KMS-11 (cell line): ENCODE data around the gene CYB5B.

ENCODE experiments used
- H2AFZ ChIP-seq: fragments of 200-600 bp; sonication (generic); 2 replicates; pipeline ENCODE4 v1.6.1; 2016; ENCODE audit warnings: antibody characterized with exemption, mixed run types, low read depth
- H3K27ac ChIP-seq: fragments of 200-600 bp; sonication (generic); 2 replicates; pipeline ENCODE4 v1.6.1; 2016; ENCODE audit warnings: mild to moderate bottlenecking, mixed run types
- H3K27me3 ChIP-seq: fragments of 200-600 bp; sonication (generic); 2 replicates; pipeline ENCODE4 v1.6.1; 2017; ENCODE audit warnings: mild to moderate bottlenecking, low read depth, mixed run types, moderate library complexity; ENCODE audit not compliant: insufficient read depth
- H3K36me3 ChIP-seq: fragments of 200-600 bp; sonication (generic); 2 replicates; pipeline ENCODE4 v1.6.1; 2017; ENCODE audit warnings: mild to moderate bottlenecking, mixed run types; ENCODE audit not compliant: insufficient read depth
- H3K4me1 ChIP-seq: fragments of 200-600 bp; sonication (generic); 2 replicates; pipeline ENCODE4 v1.6.1; 2016; ENCODE audit warnings: mild to moderate bottlenecking, low read depth, mixed run types; ENCODE audit not compliant: poor library complexity, severe bottlenecking
- H3K4me2 ChIP-seq: fragments of 200-600 bp; sonication (generic); 2 replicates; pipeline ENCODE4 v1.7.0; 2016; ENCODE audit warnings: mild to moderate bottlenecking, mixed run types
- H3K4me3 ChIP-seq: fragments of 200-600 bp; sonication (generic); IDR thresholded peaks from 2 replicates; pipeline ENCODE4 v1.6.1; 2017; ENCODE audit warnings: low read depth, low read length, mixed read lengths; ENCODE audit not compliant: insufficient read depth
- H3K79me2 ChIP-seq: fragments of 200-600 bp; sonication (generic); 2 replicates; pipeline ENCODE4 v1.6.1; 2016; ENCODE audit warnings: low read depth, mixed run types; ENCODE audit not compliant: insufficient read depth
- H3K9ac ChIP-seq: fragments of 200-600 bp; sonication (generic); 2 replicates; pipeline ENCODE4 v1.6.1; 2016; ENCODE audit warnings: mild to moderate bottlenecking, mixed run types
- H4K20me1 ChIP-seq: fragments of 200-600 bp; sonication (generic); 2 replicates; pipeline ENCODE4 v1.6.1; 2016; ENCODE audit warnings: mild to moderate bottlenecking, mixed run types; ENCODE audit not compliant: insufficient read depth
- CTCF ChIP-seq: fragments of 200-600 bp; sonication (generic); conservative IDR thresholded peaks from 2 replicates; pipeline ENCODE4 v1.6.1; 2017; ENCODE audit warnings: low read depth, mild to moderate bottlenecking, antibody characterized with exemption, low read length, moderate library complexity, mixed read lengths

CYB5B gene

GRCh38 chr16:69463876-69464275 is 39.5 kb downstream of the CYB5B start:
- Histone ChIP-seq H3K27ac (no peak overlapping the region), H3K79me2 (no peaks in the 10 kb centered on the region), H4K20me1 (no peaks in the 10 kb centered on the region), H3K4me1 (peaks cover 25% of the 10 kb centered on the region), H3K4me2 (no peak overlapping the region), H3K9ac (no peak overlapping the region), H3K4me3 (no peak overlapping the region), H3K27me3 (no peaks in the 10 kb centered on the region), H3K36me3 (no peaks in the 10 kb centered on the region; the same call in 1 of the 2 replicates), H2AFZ (no peak overlapping the region)
- no peak for TF ChIP-seq CTCF

GRCh38 chr16:69465083-69465721 is 40.8 kb downstream of the CYB5B start:
- H3K79me2 ChIP-seq = no peaks in the 10 kb centered on the region
- no peak overlapping the region for H3K27ac ChIP-seq
- peaks cover 38% of the 10 kb centered on the region for H3K4me1 ChIP-seq
- no peaks in the 10 kb centered on the region for H3K27me3 ChIP-seq
- H3K9ac ChIP-seq = no peak overlapping the region
- H3K4me3 ChIP-seq = no peak overlapping the region
- no peaks in the 10 kb centered on the region for H4K20me1 ChIP-seq
- H2AFZ ChIP-seq = no peak overlapping the region
- no peak for TF ChIP-seq CTCF
- H3K4me2 ChIP-seq = no peak overlapping the region
- H3K36me3 ChIP-seq = no peaks in the 10 kb centered on the region

- peaks cover 45% of the 10 kb centered on the region for H3K4me1 ChIP-seq
Measured at GRCh38 chr16:69465881-69466280, 41.5 kb downstream of the CYB5B start.

GRCh38 chr16:69466547-69466946 is 42.1 kb downstream of the CYB5B start:
- H3K9ac ChIP-seq = no peak overlapping the region

More at GRCh38 chr16:69465881-69466280, 41.5 kb downstream of the CYB5B start:
- Histone ChIP-seq H3K79me2 (no peaks in the 10 kb centered on the region), H3K4me3 (no peak overlapping the region), H3K9ac (no peak overlapping the region), H3K36me3 (no peaks in the 10 kb centered on the region), H4K20me1 (no peaks in the 10 kb centered on the region), H3K4me2 (no peak overlapping the region), H3K27me3 (no peaks in the 10 kb centered on the region), H3K27ac (no peak overlapping the region), H2AFZ (no peak overlapping the region)
- no peak for TF ChIP-seq CTCF

More at GRCh38 chr16:69466547-69466946, 42.1 kb downstream of the CYB5B start:
- Histone ChIP-seq H3K36me3 (no peaks in the 10 kb centered on the region), H3K4me3 (no peak overlapping the region), H3K27me3 (no peaks in the 10 kb centered on the region), H3K27ac (no peak overlapping the region), H2AFZ (no peak overlapping the region), H3K79me2 (no peaks in the 10 kb centered on the region), H3K4me2 (no peak overlapping the region), H4K20me1 (no peaks in the 10 kb centered on the region), H3K4me1 (peaks cover 51% of the 10 kb centered on the region)
- no peak for TF ChIP-seq CTCF
